Gastroesophageal sphincter (tissue), 3 donors: ENCODE data around the gene MKRN2.

ENCODE experiments used
- POLR2A ChIP-seq, 2 donors: fragments of 450-650 bp; IDR thresholded peaks; one replicate each; pipeline ENCODE4 v1.6.1; 2017; ENCODE audit warnings: antibody characterized with exemption in 2 of 2, mild to moderate bottlenecking in 2 of 2, moderate library complexity in 1 of 2
- POLR2AphosphoS5 ChIP-seq: sonication (generic); formaldehyde crosslinking; IDR thresholded peaks from one replicate; pipeline ENCODE4 v1.6.1; 2017; ENCODE audit warnings: antibody characterized with exemption
- TF ChIP-seq, protein P1 (sequence below), 4 experiments: fragments of 200-600 bp in 2 of 4; fragments of 450-650 bp in 2 of 4; sonication (generic) in 1 of 4; IDR thresholded peaks; one replicate each; pipeline ENCODE4 v1.5.1; 2017 to 2019; ENCODE audit warnings: antibody characterized with exemption in 4 of 4, mild to moderate bottlenecking in 2 of 4, moderate library complexity in 2 of 4

- TF ChIP-seq POLR2A (IDR thresholded peaks at IDR 0.05): no peak
- TF ChIP-seq, protein P1, sequence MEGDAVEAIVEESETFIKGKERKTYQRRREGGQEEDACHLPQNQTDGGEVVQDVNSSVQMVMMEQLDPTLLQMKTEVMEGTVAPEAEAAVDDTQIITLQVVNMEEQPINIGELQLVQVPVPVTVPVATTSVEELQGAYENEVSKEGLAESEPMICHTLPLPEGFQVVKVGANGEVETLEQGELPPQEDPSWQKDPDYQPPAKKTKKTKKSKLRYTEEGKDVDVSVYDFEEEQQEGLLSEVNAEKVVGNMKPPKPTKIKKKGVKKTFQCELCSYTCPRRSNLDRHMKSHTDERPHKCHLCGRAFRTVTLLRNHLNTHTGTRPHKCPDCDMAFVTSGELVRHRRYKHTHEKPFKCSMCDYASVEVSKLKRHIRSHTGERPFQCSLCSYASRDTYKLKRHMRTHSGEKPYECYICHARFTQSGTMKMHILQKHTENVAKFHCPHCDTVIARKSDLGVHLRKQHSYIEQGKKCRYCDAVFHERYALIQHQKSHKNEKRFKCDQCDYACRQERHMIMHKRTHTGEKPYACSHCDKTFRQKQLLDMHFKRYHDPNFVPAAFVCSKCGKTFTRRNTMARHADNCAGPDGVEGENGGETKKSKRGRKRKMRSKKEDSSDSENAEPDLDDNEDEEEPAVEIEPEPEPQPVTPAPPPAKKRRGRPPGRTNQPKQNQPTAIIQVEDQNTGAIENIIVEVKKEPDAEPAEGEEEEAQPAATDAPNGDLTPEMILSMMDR (IDR thresholded peaks at IDR 0.05): no peak
- no peak for TF ChIP-seq POLR2AphosphoS5
Observed at GRCh38 chr3:12566976-12567375, 10.1 kb downstream of the MKRN2 start.
